MM.1S (cell line): Measurements from ENCODE around the gene SPDYE1.
"Not testable (repeated sequence)": the region's sequence is repeated elsewhere in the genome, so short reads cannot be mapped to it uniquely, and the experiment has no call there.

Experiments used
- CTCF ChIP-seq: fragments of 300-600 bp; sonication (generic); IDR thresholded peaks from 2 replicates; pipeline ENCODE4 v1.5.1; 2016; ENCODE audit warnings: antibody characterized with exemption, low read length, mixed read lengths
- EZH2phosphoT487 ChIP-seq: fragments of 300-600 bp; sonication (generic); IDR thresholded peaks from 2 replicates; pipeline ENCODE4 v1.6.1; 2018; ENCODE audit warnings: antibody characterized with exemption, low read length

- TF ChIP-seq EZH2phosphoT487, CTCF: not testable (repeated sequence)
Observed at GRCh38 chr7:43987476-43987875, 10.2 kb upstream of the SPDYE1 start.
